CD4-positive, alpha-beta T cell treated with Interleukin-6 for 4 hours (primary cell): ENCODE measurements around the gene GRIK4.
"Not testable (repeated sequence)": the region's sequence is repeated elsewhere in the genome, so short reads cannot be mapped to it uniquely, and the experiment has no call there.

ENCODE experiments used
- DNase-seq: peaks from one replicate; pipeline ENCODE4 v3.0.0-alpha.2; 2020; ENCODE audit warnings: mixed read lengths

Gene GRIK4

GRCh38 chr11:120511116-120511819 is at the start of gene GRIK4:
GRIK4 (plus strand) TSS chr11:120511748; CDS start chr11:120660319, 148,571 bp downstream.
- DNase-seq, result peak; percentile 71

- DNase-seq, result no peak
Measured at GRCh38 chr11:120462825-120463224, 48.7 kb upstream of the GRIK4 start.

- no peak for DNase-seq
Measured at GRCh38 chr11:120465921-120466534, 45.5 kb upstream of the GRIK4 start.

GRCh38 chr11:120467627-120468026 is 43.9 kb upstream of the GRIK4 start:
- DNase-seq, result no peak

- DNase-seq, result no peak
Measured at GRCh38 chr11:120471131-120471530, 40.4 kb upstream of the GRIK4 start.

GRCh38 chr11:120471994-120472393 is 39.6 kb upstream of the GRIK4 start:
- no peak for DNase-seq

GRCh38 chr11:120473503-120473902 is 38.0 kb upstream of the GRIK4 start:
- no peak for DNase-seq

GRCh38 chr11:120482149-120482548 is 29.4 kb upstream of the GRIK4 start:
- no peak for DNase-seq

- no peak for DNase-seq
Measured at GRCh38 chr11:120484722-120485121, 26.8 kb upstream of the GRIK4 start.

- DNase-seq, result no peak
Measured at GRCh38 chr11:120486138-120486537, 25.4 kb upstream of the GRIK4 start.

GRCh38 chr11:120489799-120490198 is 21.7 kb upstream of the GRIK4 start:
- DNase-seq, result no peak

GRCh38 chr11:120492486-120492885 is 19.1 kb upstream of the GRIK4 start:
- DNase-seq, result no peak

- no peak for DNase-seq
Measured at GRCh38 chr11:120494595-120494994, 17.0 kb upstream of the GRIK4 start.

- no peak for DNase-seq
Measured at GRCh38 chr11:120499088-120499487, 12.5 kb upstream of the GRIK4 start.

GRCh38 chr11:120499859-120500258 is 11.7 kb upstream of the GRIK4 start:
- DNase-seq, result no peak

- DNase-seq, result no peak
Measured at GRCh38 chr11:120500414-120501071, 11.0 kb upstream of the GRIK4 start.

GRCh38 chr11:120501440-120501839 is 10.1 kb upstream of the GRIK4 start:
- no peak for DNase-seq

GRCh38 chr11:120501976-120502755 is 9.4 kb upstream of the GRIK4 start:
- DNase-seq, result no peak

- not testable (repeated sequence) for DNase-seq
Measured at GRCh38 chr11:120503529-120503928, 8.0 kb upstream of the GRIK4 start.

- DNase-seq, result no peak
Measured at GRCh38 chr11:120505801-120506425, 5.6 kb upstream of the GRIK4 start.

- DNase-seq, result no peak
Measured at GRCh38 chr11:120509346-120510053, 2.0 kb upstream of the GRIK4 start.
